Progenitor cell of endocrine pancreas (in vitro differentiated cells): ENCODE data around the gene PDIA5. TPM values are rescaled to one million over a fixed set of nuclear protein-coding genes. Genes with fewer than 3 reads are reported as not detected.

Experiments
- DNase-seq: peaks from one replicate; pipeline ENCODE4 v3.0.0; 2021; ENCODE audit warnings: low spot score; ENCODE audit not compliant: unreplicated experiment
- H3K27ac Mint-ChIP-seq: 2 replicates; pipeline ENCODE4 v1.8.0; 2021; ENCODE audit warnings: mild to moderate bottlenecking, moderate library complexity, mixed read lengths
- H3K27me3 Mint-ChIP-seq: 2 replicates; pipeline ENCODE4 v1.8.0; 2021; ENCODE audit warnings: mixed read lengths
- H3K36me3 Mint-ChIP-seq: 2 replicates; pipeline ENCODE4 v1.8.0; 2022; ENCODE audit warnings: mixed read lengths; ENCODE audit not compliant: insufficient read depth
- H3K4me1 Mint-ChIP-seq: 2 replicates; pipeline ENCODE4 v1.8.0; 2021; ENCODE audit warnings: low read depth, mixed read lengths
- H3K4me3 Mint-ChIP-seq: 2 replicates; pipeline ENCODE4 v1.8.0; 2021; ENCODE audit warnings: low read depth, mild to moderate bottlenecking, moderate library complexity, mixed read lengths
- H3K9me3 Mint-ChIP-seq: 2 replicates; pipeline ENCODE4 v1.8.0; 2021; ENCODE audit warnings: low read depth, mixed read lengths
- total RNA-seq: library from RNA; stranded (reverse); gene quantifications from 2 replicates; pipeline ENCODE4 v1.2.1, GENCODE V29; 2021
- TF ChIP-seq, protein P1 (sequence below): fragments of 200-600 bp; sonication (generic); IDR thresholded peaks from one replicate; pipeline ENCODE4 v1.5.0; 2021; ENCODE audit warnings: antibody characterized with exemption, mild to moderate bottlenecking; ENCODE audit not compliant: unreplicated experiment

Gene PDIA5
- total RNA-seq, 1 donor from 2014 or later = 22.2 TPM

- DNase-seq = no peak
- H3K36me3 Mint-ChIP-seq = peaks cover 23% of the 10 kb centered on the region
- peaks cover 8% of the 10 kb centered on the region for H3K9me3 Mint-ChIP-seq
- TF ChIP-seq, protein P1, sequence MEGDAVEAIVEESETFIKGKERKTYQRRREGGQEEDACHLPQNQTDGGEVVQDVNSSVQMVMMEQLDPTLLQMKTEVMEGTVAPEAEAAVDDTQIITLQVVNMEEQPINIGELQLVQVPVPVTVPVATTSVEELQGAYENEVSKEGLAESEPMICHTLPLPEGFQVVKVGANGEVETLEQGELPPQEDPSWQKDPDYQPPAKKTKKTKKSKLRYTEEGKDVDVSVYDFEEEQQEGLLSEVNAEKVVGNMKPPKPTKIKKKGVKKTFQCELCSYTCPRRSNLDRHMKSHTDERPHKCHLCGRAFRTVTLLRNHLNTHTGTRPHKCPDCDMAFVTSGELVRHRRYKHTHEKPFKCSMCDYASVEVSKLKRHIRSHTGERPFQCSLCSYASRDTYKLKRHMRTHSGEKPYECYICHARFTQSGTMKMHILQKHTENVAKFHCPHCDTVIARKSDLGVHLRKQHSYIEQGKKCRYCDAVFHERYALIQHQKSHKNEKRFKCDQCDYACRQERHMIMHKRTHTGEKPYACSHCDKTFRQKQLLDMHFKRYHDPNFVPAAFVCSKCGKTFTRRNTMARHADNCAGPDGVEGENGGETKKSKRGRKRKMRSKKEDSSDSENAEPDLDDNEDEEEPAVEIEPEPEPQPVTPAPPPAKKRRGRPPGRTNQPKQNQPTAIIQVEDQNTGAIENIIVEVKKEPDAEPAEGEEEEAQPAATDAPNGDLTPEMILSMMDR = no peak
- peaks cover 12% of the 10 kb centered on the region for H3K4me1 Mint-ChIP-seq
- H3K27ac Mint-ChIP-seq = no peak overlapping the region
- H3K4me3 Mint-ChIP-seq = no peak overlapping the region
- no peaks in the 10 kb centered on the region for H3K27me3 Mint-ChIP-seq
Measured at GRCh38 chr3:123167686-123168085, 100.9 kb downstream of the PDIA5 start.

DNA sequence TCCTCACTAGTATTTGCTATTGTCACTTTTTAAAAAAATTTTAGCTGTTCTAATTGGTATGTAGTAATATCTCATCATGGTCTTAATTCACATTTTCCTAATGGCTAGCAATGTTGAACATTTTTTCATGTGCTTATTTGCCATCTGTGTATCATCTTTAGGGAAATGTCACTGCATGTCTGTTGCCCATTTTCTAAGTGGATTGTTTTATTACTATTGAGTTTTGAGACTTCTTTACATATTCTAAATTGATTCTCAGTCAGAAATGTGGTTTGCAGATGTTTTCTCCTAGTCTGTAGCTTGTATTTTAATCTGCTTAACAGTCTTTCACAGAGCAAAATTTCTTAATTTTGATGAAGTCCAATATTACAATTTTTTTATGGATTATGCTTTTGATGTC is 101.3 kb downstream of the PDIA5 start:
- TF ChIP-seq, protein P1 = no peak
- peaks cover 8% of the 10 kb centered on the region for H3K9me3 Mint-ChIP-seq
- H3K27me3 Mint-ChIP-seq = no peaks in the 10 kb centered on the region
- peaks cover 22% of the 10 kb centered on the region for H3K36me3 Mint-ChIP-seq
- H3K4me3 Mint-ChIP-seq = no peak overlapping the region
- no peak overlapping the region for H3K27ac Mint-ChIP-seq
- H3K4me1 Mint-ChIP-seq = peaks cover 12% of the 10 kb centered on the region
- no peak for DNase-seq

GRCh38 chr3:123168605-123169004 is 101.8 kb downstream of the PDIA5 start:
- Mint-ChIP-seq H3K27me3 (no peaks in the 10 kb centered on the region), H3K9me3 (peaks cover 8% of the 10 kb centered on the region), H3K4me1 (peaks cover 12% of the 10 kb centered on the region), H3K36me3 (peaks cover 22% of the 10 kb centered on the region), H3K4me3 (no peak overlapping the region), H3K27ac (no peak overlapping the region)
- DNase-seq = no peak
- TF ChIP-seq, protein P1 = no peak

GRCh38 chr3:123169492-123169929 is 102.7 kb downstream of the PDIA5 start:
- peaks cover 12% of the 10 kb centered on the region for H3K4me1 Mint-ChIP-seq
- TF ChIP-seq, protein P1 = no peak
- H3K27me3 Mint-ChIP-seq = no peaks in the 10 kb centered on the region
- peaks cover 8% of the 10 kb centered on the region for H3K9me3 Mint-ChIP-seq
- no peak for DNase-seq
- H3K4me3 Mint-ChIP-seq = no peak overlapping the region
- peaks cover 19% of the 10 kb centered on the region for H3K36me3 Mint-ChIP-seq
- peak overlapping the region; percentile 87 for H3K27ac Mint-ChIP-seq

DNA sequence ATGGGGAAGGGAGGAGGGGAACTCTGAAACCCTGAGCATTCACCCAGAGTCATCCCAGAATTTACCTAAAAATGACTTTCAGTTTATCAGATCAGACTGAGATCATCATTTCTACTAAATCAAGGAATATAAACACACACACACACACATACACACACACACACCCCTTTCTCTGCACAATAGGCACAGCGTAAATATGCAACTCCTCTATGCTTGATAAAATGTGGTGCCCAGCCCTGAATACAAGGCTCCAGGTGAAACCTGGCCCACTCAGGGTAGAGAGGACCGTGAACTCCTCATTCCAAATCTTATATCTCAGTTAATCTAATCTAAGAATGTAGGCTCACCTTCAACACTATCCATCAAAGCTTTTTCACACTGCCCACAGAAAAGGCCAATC is 103.1 kb downstream of the PDIA5 start:
- Mint-ChIP-seq H3K27me3 (no peaks in the 10 kb centered on the region), H3K4me3 (no peak overlapping the region), H3K9me3 (peaks cover 6% of the 10 kb centered on the region), H3K4me1 (peaks cover 12% of the 10 kb centered on the region), H3K36me3 (peaks cover 15% of the 10 kb centered on the region), H3K27ac (peak overlapping the region; percentile 87)
- TF ChIP-seq, protein P1 = no peak
- DNase-seq = no peak
